Mesenteric fat pad (tissue), 1 donor: ENCODE results near the gene PRSS27. TPM values are rescaled to one million over a fixed set of nuclear protein-coding genes. Genes with fewer than 3 reads are reported as not detected.

ENCODE experiments used
- DNase-seq: peaks from one replicate; pipeline ENCODE4 v3.0.0-alpha.2; 2020; ENCODE audit warnings: low spot score
- long read RNA-seq: library from polyadenylated mRNA; unstranded; transcript quantifications from one replicate; pipeline ENCODE4 v2.0.0, GENCODE V29; 2020
- total RNA-seq: library from RNA; stranded (reverse); fragmentation: NEBNext Ultra II Directional; extraction: Animal tissue kit (Norgen Biotek cat#: 25700); gene quantifications from one replicate; pipeline ENCODE4 v1.2.1, GENCODE V29; 2021
- donor health status: DM: yes; HTN: yes; CAD: no.

Gene PRSS27
- total RNA-seq: 0.48 TPM
- long read RNA-seq, partial matches to known transcripts: 0 of 2 reads
- long read RNA-seq, other reads (novel, unspliced or antisense): 1 of 2 reads

DNA sequence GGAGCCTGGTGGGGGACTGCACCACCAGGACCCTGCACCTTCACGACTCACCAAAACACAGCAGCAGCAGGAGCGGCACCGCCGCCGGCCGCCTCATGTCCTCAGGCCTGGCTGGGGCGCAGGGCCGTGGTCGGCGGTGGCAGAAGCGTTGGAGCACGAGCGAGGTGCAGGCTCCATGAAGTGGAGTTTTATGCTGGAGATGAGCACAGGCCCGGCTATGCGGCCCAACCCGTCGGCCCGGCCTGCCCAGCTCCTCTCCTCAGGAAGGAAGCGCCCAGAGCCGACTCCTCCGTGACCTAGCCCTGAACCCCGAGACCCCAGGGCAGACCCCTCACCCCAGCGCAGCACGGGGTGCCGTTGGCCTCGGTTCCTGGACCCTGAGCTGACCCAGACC, at the start of gene PRSS27:
Gene PRSS27 (minus strand): TSS at position 161 of the 394 bp plus-strand sequence. CDS start 64 bp downstream, at position 97.
- DNase-seq: no peak

DNA sequence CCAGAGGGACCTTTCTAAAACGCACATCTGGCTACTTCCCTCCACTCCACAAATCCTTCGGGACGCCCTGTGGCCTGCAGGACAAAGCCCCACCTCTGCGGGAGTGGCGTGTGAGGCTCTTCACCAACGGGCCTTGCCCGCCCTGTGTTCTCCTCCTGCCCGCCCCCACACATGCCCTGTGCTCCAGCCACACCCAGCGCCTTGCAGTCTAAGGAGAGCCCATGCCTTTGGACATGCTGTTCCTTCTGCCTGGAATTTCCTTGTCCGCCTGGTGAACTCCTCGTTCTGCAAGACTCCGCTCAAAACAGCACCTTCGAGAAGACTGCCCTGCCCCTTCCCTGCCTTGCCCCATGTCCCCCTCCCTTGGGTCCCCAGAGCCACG, 49.6 kb upstream of the PRSS27 start:
- no peak for DNase-seq

DNA sequence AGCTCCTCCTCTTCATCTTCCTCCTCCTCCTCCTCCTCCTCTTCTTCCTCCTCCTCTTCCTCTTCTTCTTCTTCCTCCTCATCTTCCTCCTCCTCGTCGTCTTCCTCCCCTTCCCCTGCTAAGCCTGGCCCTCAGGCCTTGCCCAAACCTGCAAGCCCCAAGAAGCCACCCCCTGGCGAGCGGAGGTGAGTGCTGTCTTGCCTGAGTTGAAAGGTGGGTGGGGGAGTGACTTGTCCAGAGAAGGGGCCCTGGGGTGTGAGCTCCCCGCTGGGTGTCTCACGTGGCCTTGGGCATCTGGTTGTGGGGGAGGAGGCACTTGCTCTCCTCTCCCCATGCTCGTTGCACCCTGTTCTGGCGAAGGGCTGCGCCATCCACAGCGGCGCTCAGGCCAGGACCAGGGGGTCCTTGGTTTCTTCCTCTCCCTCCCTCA, 49.1 kb upstream of the PRSS27 start:
- no peak for DNase-seq

DNA sequence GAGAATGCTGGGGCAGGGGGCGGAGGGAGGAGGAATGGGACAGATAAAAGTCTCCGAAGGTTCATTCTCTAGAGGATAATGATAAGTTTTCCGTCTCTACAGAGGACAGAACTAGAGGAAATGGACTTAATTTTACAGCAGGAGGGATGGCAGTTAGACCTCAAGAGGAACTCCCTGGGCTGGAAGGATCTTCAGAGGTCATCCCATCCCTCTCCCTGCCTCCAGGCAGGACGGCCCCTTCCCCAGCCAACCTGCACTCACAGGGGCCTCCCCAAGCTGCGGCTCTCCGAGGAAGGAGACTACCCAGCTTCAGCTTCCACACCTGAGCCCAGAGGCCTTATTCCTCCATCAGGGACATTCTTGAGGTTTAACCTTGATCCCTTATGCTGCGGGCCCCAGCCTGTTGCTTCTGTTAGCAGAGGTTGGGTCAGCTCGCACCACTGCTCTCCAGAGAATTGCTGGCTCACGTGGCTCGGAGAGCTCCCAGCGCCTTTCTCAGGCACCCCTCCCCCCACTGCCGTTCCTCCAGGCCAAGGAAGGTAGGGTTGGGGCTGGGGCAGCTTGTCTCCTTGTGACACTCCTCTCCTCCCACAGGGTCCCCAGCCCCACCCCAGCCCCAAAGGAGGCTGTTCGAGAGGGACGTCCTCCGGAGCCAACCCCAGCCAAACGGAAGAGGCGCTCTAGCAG, 48.5 kb upstream of the PRSS27 start:
- no peak for DNase-seq

DNA sequence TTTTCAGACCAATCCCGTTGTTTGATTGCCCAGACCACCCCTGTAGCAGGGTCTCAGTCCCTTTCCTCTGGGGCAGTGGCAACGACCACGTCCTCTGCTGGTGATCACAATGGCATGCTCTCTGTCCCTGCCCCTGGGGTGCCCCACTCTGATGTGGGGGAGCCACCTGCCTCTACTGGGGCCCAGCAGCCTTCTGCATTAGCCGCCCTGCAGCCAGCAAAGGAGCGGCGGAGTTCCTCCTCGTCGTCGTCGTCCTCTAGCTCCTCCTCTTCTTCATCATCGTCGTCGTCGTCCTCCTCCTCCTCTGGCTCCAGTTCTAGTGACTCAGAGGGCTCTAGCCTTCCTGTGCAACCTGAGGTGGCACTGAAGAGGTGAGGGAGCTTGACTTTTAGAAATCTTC, 47.9 kb upstream of the PRSS27 start:
- no peak for DNase-seq

DNA sequence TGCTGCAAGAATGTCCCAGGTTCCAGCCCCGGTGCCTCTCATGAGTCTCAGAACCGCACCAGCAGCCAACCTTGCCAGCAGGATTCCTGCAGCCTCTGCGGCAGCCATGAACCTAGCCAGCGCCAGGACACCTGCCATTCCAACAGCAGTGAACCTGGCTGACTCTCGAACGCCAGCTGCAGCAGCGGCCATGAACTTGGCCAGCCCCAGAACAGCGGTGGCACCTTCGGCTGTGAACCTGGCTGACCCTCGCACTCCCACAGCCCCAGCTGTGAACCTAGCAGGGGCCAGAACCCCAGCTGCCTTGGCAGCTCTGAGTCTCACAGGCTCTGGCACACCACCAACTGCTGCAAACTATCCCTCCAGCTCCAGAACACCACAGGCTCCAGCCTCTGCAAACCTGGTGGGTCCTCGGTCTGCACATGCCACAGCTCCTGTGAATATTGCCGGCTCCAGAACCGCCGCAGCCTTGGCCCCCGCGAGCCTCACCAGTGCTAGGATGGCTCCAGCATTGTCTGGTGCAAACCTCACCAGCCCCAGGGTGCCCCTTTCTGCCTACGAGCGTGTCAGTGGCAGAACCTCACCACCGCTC, 47.2 kb upstream of the PRSS27 start:
- no peak for DNase-seq

DNA sequence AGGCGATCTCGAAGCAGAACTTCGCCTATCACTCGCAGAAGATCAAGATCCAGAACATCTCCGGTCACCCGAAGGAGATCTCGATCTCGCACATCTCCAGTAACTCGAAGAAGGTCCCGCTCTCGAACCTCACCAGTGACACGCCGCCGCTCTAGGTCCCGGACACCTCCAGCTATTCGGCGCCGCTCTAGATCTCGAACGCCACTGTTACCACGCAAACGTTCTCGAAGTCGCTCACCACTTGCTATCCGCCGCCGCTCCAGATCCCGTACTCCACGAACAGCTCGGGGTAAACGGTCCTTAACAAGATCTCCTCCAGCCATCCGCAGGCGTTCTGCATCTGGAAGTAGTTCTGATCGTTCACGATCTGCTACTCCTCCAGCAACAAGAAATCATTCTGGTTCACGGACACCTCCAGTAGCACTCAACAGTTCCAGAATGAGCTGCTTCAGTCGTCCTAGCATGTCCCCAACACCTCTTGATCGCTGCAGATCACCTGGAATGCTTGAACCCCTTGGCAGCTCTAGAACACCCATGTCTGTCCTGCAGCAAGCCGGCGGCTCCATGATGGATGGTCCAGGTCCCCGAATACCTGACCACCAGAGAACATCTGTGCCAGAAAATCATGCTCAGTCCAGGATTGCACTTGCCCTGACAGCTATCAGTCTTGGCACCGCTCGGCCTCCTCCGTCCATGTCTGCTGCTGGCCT, 46.6 kb upstream of the PRSS27 start:
- no peak for DNase-seq

DNA sequence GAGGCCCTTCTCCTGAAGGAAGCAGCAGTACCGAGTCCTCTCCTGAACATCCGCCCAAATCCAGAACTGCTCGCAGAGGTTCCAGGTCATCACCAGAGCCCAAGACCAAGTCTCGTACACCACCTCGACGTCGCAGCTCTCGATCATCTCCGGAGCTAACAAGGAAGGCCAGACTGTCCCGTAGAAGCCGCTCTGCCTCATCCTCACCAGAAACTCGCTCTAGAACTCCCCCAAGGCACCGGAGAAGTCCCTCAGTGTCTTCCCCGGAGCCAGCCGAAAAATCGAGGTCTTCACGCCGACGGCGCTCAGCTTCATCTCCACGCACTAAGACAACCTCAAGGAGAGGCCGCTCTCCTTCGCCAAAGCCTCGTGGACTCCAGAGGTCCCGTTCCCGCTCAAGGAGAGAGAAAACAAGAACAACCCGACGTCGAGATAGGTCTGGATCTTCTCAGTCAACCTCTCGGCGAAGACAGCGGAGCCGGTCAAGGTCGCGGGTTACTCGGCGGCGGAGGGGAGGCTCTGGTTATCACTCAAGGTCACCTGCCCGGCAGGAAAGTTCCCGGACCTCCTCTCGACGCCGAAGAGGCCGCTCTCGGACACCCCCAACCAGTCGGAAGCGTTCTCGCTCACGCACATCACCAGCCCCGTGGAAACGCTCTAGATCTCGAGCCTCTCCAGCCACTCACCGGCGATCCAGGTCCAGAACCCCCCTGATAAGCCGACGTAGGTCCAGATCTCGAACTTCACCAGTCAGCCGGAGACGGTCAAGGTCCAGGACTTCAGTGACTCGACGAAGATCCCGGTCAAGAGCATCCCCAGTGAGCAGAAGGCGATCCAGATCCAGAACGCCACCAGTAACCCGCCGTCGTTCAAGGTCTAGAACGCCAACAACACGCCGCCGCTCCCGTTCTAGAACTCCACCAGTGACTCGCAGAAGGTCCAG, 45.7 kb upstream of the PRSS27 start:
- no peak for DNase-seq

DNA sequence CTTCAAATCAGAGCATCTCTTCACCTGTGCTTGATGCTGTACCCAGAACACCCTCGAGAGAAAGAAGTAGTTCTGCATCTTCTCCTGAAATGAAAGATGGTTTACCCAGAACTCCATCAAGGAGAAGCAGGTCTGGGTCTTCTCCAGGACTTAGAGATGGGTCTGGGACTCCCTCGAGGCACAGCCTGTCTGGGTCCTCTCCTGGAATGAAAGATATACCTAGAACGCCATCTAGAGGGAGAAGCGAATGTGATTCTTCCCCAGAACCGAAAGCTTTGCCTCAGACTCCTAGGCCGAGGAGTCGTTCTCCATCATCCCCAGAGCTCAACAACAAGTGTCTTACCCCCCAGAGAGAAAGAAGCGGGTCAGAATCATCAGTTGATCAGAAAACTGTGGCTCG, 44.7 kb upstream of the PRSS27 start:
- DNase-seq: no peak

DNA sequence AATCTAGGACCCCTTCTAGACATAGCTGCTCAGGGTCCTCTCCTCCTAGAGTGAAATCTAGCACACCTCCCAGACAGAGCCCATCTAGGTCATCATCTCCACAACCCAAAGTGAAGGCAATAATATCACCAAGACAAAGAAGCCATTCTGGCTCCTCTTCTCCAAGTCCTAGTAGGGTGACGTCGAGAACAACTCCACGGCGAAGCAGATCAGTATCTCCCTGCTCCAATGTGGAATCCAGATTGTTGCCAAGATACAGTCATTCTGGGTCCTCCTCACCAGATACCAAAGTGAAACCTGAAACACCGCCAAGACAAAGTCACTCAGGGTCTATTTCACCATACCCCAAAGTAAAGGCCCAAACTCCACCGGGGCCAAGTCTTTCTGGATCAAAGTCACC, 43.1 kb upstream of the PRSS27 start:
- no peak for DNase-seq

DNA sequence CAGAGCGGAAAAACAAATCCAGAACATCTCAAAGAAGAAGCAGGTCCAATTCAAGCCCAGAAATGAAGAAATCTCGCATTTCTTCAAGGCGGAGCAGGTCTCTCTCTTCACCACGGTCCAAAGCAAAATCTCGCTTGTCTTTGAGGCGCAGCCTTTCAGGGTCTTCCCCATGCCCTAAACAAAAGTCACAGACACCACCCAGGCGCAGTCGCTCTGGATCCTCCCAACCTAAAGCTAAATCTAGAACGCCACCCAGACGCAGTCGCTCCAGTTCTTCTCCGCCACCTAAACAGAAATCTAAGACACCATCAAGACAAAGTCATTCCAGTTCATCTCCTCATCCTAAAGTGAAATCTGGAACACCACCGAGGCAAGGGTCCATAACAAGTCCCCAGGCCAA, 42.7 kb upstream of the PRSS27 start:
- DNase-seq: no peak

DNA sequence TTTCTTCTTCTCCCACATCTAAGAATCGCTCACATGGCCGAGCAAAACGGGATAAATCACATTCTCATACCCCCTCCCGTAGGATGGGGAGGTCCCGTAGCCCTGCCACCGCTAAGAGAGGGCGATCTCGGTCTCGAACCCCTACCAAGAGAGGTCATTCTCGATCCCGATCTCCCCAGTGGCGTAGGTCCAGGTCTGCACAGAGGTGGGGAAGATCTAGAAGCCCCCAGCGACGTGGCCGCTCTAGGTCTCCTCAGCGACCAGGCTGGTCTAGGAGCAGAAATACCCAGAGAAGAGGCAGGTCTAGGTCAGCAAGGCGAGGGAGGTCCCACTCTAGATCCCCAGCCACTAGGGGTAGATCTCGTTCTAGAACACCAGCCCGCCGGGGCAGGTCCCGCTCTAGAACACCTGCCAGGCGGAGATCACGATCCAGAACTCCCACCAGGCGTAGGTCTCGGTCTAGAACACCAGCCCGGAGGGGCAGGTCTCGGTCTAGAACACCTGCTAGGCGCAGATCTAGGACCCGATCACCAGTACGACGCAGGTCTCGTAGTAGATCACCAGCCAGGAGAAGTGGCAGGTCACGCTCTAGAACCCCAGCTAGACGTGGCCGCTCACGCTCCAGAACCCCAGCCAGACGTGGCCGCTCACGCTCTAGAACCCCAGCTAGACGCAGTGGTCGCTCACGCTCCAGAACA, 42.0 kb upstream of the PRSS27 start:
- DNase-seq: no peak

DNA sequence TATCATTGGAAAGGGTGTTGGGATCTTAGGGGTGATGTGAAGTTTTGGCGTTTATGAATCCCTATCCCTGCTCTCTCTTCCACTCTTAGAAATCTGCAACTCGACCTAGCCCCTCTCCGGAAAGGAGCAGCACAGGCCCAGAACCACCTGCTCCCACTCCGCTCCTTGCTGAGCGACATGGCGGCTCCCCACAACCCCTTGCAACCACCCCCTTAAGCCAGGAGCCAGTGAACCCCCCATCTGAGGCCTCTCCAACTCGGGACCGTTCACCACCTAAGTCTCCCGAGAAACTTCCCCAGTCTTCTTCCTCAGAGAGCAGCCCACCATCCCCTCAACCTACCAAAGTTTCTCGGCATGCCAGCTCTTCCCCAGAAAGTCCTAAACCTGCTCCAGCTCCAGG, 41.4 kb upstream of the PRSS27 start:
- DNase-seq: no peak

DNA sequence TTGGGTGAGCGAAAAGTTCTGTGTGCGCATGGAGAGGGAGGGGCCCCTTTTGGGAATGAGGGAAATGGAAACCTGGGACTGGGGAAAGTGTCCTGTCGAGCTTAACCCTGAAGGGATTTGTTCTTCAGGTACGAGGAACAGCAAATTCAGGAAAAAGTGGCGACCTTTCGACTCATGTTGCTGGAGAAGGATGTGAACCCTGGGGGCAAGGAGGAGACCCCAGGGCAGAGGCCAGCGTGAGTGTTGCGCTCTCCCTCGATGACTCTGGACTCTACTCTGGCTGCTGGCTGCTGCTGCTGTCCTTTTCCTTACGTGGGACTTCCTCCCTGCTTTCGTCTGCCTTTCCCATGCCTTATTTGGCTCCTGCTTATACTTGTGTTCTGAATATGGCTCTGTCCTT, 37.3 kb upstream of the PRSS27 start:
- no peak for DNase-seq

DNA sequence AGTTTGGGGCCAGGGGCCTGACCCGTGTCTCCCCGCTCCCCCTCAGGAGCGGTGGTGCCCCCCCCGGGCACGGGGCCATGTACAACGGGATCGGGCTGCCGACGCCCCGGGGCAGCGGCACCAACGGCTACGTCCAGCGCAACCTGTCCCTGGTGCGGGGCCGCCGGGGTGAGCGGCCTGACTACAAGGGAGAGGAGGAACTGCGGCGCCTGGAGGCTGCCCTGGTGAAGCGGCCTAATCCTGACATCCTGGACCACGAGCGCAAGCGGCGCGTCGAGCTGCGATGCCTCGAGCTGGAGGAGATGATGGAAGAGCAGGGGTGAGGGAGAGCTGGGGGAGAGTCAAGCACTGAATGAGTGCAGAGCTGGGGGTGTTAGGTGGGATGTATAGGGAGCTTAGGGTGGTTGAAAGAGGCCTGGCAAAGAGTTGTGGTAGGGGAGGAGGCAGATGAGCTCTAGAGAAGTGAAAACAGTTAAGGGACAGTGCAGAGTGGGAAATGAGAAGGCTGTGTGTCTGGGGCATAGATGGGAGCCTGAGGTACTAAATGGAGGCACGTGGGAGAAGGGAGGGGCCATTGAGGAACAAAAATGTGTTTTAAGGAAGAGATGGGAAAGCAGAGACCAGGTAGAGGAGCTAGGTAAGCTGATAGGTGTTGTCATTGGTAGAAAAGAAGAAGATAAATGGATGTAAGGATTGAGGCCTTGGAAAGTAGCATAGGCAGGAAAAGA, 36.4 kb upstream of the PRSS27 start:
- no peak for DNase-seq

DNA sequence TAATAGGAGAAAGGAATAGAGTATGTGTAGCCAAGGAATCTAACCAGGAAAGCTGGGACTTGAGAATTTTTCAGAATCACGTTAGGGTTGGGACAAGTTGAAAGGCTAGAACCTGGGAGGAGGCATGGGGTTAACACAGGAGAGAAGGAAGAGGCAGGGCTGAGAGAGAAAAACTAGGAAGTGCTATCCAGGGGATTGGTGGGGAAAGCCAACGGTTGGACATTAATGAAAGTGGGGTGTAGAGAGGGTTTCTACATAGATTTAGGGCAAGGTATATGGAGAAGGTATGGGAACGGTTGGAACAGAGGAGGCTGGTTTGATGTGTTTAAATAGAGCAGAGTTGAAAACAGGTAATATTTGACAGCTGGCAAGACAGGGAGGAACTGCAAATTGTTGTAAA, 35.1 kb upstream of the PRSS27 start:
- DNase-seq: no peak

DNA sequence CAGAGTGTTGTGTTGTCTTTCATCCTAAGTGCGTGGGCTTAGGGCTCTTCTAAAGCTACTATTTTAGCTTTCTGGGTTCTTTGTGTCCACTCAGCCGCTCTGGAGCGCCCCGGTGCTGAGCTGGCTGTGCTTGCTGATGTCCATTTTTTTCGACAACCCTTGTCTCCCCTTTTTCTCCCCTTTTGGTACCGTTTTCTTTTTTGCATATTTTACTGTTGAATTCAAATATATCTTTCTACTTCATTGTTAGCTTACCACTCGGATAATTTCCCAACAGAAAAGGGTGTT, 33.7 kb upstream of the PRSS27 start:
- no peak for DNase-seq

DNA sequence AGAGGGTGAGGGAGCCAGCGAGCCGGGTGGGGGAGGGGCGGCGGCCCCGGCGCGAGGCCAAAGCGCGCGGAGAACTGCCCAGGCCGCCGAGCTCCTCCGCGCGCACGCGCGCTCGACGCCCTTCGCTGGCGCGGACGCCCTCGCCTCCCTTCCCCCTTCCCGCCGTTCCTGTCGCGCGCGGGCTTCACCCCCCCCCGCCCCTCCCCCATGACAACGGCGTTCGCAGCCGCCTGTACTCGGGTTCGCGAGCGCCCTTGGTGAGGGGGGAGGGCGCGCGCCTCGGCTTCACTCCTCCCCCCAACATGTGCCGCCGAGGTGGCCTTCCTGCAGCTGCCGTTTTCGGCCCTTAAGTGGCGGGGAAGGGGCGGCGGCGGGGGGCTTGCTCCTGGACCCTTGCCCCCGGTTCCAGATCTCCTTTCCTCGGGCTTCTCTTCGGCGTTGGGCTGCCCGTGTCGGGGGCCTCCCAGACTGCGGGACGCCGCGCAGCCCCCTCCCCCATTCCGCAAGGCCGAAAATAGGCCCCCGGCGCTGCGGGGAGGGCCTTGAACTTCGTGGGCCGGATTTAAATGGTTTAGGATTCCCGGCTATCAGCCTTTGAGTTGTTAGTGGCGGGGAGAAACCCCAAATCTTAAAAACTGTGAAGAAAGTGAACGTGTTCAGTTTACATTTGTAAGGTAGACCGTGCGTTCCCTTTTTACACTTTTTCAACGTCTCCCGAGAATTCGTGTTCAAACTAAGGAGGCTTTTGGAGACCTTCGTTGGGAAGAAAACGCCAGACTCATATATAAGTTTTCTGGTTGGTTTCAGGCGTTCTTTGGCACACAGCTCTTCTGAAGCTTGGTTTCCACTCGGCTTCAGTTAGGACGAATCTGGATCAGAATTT, 33.1 kb upstream of the PRSS27 start:
- DNase-seq: peak; percentile 94
